ENCODE results near the gene TRIM29. TPM values are rescaled to one million over a fixed set of nuclear protein-coding genes. Genes with fewer than 3 reads are reported as not detected.

Gene TRIM29
- total RNA-seq, 1 experiment from 2014 or later = 4.3 TPM

DNA sequence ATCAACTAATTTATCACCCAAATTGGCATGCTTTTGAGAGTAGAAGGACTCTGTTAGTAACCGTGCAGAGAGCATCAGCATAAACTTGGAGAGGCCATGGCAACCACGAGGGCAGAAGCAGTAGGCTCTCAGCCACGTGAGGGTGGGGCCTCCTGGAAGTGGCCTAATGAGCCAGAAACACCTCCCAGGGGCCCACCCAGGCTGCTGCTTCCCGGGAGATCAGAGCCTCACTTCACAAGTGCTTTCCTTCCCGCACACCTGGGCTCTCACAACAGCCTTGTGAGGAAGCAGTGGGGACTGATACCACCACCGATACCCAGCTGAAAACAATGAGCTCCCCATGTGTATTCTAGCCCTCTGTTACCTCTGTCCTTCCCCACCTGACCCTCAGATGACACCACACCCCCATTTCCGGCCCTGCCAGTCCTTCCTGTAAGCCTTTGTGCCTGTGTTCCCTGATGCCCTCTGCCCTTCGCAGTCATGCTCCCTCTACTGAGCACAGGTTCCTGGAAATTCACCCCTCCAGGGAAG is 17.0 kb downstream of the TRIM29 start:
- ChIA-PET POLR2A (no interaction called here), CTCF (interaction anchor here (1.1 to 1.4 kb wide), 2 partner anchors 8 to 31 kb away, joined by 3 to 4 read pairs; no protein-coding TSS in a partner anchor)
- Mint-ChIP-seq H3K27me3 (ENCODE audit: insufficient read depth, unreplicated experiment) (no peaks in the 10 kb centered on the region), H3K4me3 (ENCODE audit: unreplicated experiment) (peak overlapping the region; percentile 11), H3K36me3 (ENCODE audit: insufficient read depth, unreplicated experiment) (peaks cover 6% of the 10 kb centered on the region), H3K27ac (ENCODE audit: unreplicated experiment) (peak overlapping the region; percentile 83), H3K9me3 (ENCODE audit: unreplicated experiment) (no peaks in the 10 kb centered on the region), H3K4me1 (ENCODE audit: low read depth, unreplicated experiment) (peaks cover 12% of the 10 kb centered on the region)
- DNase-seq = no peak
- no TSS peak for BruUV-seq (replicated peaks)
- Histone ChIP-seq H3K36me3 (ENCODE audit: control insufficient read depth, insufficient read depth, low read length) (no peaks in the 10 kb centered on the region), H3K27me3 (replicated peaks; ENCODE audit: control insufficient read depth, insufficient read depth, low read length) (no peaks in the 10 kb centered on the region), H3K4me1 (peaks cover 22% of the 10 kb centered on the region), H3K9me3 (no peaks in the 10 kb centered on the region), H3K4me3 (ENCODE audit: low read depth, low read length) (no peak overlapping the region)
- TF ChIP-seq, protein P1, sequence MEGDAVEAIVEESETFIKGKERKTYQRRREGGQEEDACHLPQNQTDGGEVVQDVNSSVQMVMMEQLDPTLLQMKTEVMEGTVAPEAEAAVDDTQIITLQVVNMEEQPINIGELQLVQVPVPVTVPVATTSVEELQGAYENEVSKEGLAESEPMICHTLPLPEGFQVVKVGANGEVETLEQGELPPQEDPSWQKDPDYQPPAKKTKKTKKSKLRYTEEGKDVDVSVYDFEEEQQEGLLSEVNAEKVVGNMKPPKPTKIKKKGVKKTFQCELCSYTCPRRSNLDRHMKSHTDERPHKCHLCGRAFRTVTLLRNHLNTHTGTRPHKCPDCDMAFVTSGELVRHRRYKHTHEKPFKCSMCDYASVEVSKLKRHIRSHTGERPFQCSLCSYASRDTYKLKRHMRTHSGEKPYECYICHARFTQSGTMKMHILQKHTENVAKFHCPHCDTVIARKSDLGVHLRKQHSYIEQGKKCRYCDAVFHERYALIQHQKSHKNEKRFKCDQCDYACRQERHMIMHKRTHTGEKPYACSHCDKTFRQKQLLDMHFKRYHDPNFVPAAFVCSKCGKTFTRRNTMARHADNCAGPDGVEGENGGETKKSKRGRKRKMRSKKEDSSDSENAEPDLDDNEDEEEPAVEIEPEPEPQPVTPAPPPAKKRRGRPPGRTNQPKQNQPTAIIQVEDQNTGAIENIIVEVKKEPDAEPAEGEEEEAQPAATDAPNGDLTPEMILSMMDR (IDR thresholded peaks at IDR 0.05; ENCODE audit: insufficient read depth in 1 of 2, low read depth in 1 of 2, low read length in 1 of 2, severe bottlenecking in 1 of 2, unreplicated experiment in 1 of 2) = no peak
- intact Hi-C loops (cut with micrococcal nuclease; ENCODE audit: unreplicated experiment) = no loop called here

DNA sequence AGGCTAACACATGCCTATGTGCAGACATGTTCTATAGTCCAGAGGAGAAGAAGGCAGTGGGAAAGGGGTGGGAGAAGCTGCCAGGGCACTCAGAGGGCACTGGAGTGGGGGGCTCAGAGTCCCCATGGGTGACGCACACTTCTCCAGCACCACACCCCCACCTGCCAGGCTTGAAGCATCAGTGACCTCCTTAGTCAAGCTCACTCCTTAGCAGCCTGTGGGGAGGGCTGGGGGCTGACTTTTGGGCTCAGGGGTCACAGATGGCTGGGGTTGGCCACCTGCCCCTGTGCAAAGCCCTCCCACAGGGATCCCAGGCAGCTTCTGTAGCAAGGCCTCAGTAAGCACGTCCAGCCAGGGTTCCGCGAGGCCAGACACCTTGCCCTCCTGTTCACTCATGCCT is 18.8 kb downstream of the TRIM29 start:
- Histone ChIP-seq H3K27me3 (replicated peaks; ENCODE audit: control insufficient read depth, insufficient read depth, low read length) (no peaks in the 10 kb centered on the region), H3K36me3 (ENCODE audit: control insufficient read depth, insufficient read depth, low read length) (no peaks in the 10 kb centered on the region), H3K4me3 (ENCODE audit: low read depth, low read length) (no peak overlapping the region), H3K9me3 (no peaks in the 10 kb centered on the region), H3K4me1 (peaks cover 22% of the 10 kb centered on the region)
- DNase-seq = no peak
- Mint-ChIP-seq H3K27me3 (ENCODE audit: insufficient read depth, unreplicated experiment) (peaks cover 7% of the 10 kb centered on the region), H3K36me3 (ENCODE audit: insufficient read depth, unreplicated experiment) (peaks cover 6% of the 10 kb centered on the region), H3K4me1 (ENCODE audit: low read depth, unreplicated experiment) (peaks cover 12% of the 10 kb centered on the region), H3K4me3 (ENCODE audit: unreplicated experiment) (no peak overlapping the region), H3K9me3 (ENCODE audit: unreplicated experiment) (no peaks in the 10 kb centered on the region), H3K27ac (ENCODE audit: unreplicated experiment) (no peak overlapping the region)
- ChIA-PET POLR2A (no interaction called here), CTCF (interaction anchor here (1.0 to 2.5 kb wide), 2 partner anchors 10 to 478 kb away, joined by 3 to 12 read pairs; no protein-coding TSS in a partner anchor)
- intact Hi-C loops (cut with micrococcal nuclease; ENCODE audit: unreplicated experiment) = no loop called here
- BruUV-seq (replicated peaks) = no TSS peak
- TF ChIP-seq, protein P1 (IDR thresholded peaks at IDR 0.05; ENCODE audit: insufficient read depth in 1 of 2, low read depth in 1 of 2, low read length in 1 of 2, severe bottlenecking in 1 of 2, unreplicated experiment in 1 of 2) = no peak

DNA sequence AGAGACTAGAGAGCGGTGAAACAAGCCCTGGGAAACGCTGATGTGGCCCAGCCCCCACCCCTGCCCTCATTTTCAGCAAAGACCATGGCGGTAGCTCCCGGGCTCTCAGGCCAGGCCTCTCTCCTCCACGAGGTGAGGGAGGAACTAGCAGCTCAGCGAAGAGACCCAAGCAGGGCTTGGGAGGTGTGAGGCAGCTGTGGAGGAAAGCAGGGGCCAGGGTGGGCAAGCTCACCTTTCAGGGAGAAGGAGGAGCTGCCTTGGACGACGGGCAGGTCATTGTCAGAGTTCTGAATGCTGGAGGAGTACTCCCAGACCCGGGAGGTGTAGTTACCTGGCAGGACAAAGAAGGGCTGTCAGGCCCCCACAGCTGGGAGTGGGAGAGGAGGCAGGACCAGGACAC is 19.9 kb downstream of the TRIM29 start:
- Mint-ChIP-seq H3K36me3 (ENCODE audit: insufficient read depth, unreplicated experiment) (peaks cover 6% of the 10 kb centered on the region), H3K27me3 (ENCODE audit: insufficient read depth, unreplicated experiment) (peaks cover 9% of the 10 kb centered on the region)

More for the DNA sequence above, 19.9 kb downstream of the TRIM29 start:
- Mint-ChIP-seq H3K4me1 (ENCODE audit: low read depth, unreplicated experiment) (peaks cover 12% of the 10 kb centered on the region), H3K9me3 (ENCODE audit: unreplicated experiment) (no peaks in the 10 kb centered on the region), H3K27ac (ENCODE audit: unreplicated experiment) (no peak overlapping the region), H3K4me3 (ENCODE audit: unreplicated experiment) (no peak overlapping the region)
- H3K27me3 ChIP-seq (replicated peaks; ENCODE audit: control insufficient read depth, insufficient read depth, low read length) = no peaks in the 10 kb centered on the region
- no peaks in the 10 kb centered on the region for H3K9me3 ChIP-seq
- H3K4me3 ChIP-seq (ENCODE audit: low read depth, low read length) = no peak overlapping the region
- DNase-seq = no peak
- BruUV-seq (replicated peaks) = no TSS peak
- ChIA-PET POLR2A (no interaction called here), CTCF (interaction anchor here (2.5 kb wide), 1 partner anchor 9 kb away, joined by 12 read pairs; no protein-coding TSS in a partner anchor)
- H3K36me3 ChIP-seq (ENCODE audit: control insufficient read depth, insufficient read depth, low read length) = no peaks in the 10 kb centered on the region
- TF ChIP-seq, protein P1 (IDR thresholded peaks at IDR 0.05; ENCODE audit: insufficient read depth in 1 of 2, low read depth in 1 of 2, low read length in 1 of 2, severe bottlenecking in 1 of 2, unreplicated experiment in 1 of 2) = no peak
- peaks cover 22% of the 10 kb centered on the region for H3K4me1 ChIP-seq
- intact Hi-C loops (cut with micrococcal nuclease; ENCODE audit: unreplicated experiment) = no loop called here

Measured in Caco-2 (cell line).